Activated CD4-positive, alpha-beta T cell treated with anti-CD3 and anti-CD28 coated beads, Interleukin-2, Interleukin-6, amounts not matched to agents 100 ng/mL and 50 ng/mL, durations not matched to agents 16 hours and 8 hours (primary cell): ENCODE measurements around the gene CALCR.
"Not testable (repeated sequence)": the region's sequence is repeated elsewhere in the genome, so short reads cannot be mapped to it uniquely, and the experiment has no call there.

Experiments
- DNase-seq: peaks from one replicate; pipeline ENCODE4 v3.0.0-alpha.2; 2020

CALCR gene

DNA sequence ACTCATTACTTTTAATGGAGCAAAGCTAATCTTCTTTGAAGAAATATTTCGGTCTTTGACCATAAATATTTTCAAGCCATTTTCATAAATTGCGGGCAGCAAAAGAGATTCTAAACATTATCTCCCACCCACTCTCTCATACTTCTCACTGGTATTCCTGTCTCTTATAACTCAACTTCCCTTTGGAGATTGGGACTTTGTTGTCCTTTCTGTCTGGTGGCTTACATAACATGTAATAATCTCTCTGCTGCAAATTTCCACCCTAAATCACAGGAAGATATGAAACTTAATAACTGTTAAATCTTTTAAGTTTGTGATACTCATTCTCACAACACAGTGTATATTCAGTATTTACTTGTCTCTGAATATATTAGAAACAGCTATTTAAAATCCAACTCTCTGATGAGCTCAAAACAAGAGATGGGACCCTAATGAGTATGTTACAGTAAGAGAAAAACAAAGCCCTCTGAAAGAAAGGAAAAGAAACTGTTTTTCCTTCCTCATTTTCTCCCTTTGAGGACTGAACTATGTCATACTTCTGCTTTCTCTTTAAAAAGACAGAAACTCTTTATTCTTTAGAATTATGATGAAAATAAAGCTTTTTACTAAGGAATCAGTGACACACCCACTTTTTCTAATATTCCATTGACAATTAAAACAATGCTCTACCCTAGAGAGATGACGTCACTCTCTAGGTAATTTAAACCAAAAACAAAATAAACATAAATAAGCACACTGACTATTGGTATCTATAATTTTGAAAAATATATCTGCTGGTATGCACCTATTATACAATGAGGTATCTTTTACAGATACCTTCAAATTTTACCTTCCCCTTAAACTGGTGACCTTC lies 14.7 kb downstream of the CALCR start:
- DNase-seq, result no peak

DNA sequence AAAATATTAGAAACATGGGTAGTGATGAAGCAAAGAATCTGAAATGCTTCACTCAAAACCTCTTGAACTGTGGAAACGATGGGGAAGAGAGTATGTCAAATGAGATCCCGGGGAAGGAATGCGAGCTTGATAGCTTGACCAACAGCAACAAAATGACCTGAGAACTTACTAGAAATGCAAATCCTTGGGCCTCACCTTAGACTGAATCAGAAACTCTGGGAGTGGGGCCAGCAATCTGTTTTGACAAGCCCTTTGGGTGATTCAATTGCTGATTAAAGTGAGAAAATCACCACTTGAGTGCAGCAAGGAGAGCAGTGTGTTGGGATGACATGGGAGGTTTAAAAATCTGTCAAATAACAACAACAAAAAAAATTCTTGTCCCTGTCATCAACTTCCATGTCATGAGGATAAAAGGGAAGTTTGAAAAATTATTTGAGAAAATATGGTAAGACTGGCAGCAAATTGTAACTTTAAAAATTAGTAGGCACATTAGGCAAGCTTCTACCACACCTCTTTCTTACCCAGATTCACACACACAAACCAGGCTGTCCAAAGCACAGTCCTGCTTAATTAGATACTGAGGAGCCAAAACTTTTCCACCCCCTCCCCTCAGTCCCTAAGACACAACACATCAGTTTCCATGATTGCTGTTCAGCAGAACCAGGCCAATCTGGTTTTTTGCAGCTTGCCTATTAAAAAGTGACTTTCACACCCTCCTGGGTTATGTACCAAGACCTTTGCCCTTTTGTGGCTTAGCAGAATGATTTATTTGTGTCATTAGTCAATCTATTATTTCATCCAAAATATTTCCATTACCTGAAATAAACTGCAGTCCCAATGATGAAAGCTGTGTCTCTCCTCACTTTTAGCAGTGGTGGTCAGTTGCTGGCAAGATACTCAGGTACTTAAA lies 15.6 kb downstream of the CALCR start:
- DNase-seq, result no peak

DNA sequence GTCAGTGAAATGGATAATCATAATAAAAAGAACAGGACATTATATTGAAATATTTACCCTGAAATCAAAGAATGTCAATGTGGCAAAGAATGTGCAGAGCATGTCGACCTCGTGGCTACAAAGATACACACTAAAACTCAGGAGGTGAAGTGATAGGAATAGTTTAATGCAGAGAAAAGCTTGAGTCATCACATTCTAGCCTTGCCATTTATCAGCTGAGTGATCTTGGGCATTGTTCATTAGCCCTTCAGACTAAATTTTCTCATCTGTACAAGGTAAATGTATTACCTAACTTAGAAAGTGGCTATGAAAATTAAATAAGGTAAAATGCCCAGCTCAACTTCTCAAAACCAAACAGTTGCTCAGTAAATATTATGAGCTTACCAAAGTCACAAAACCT lies 22.6 kb downstream of the CALCR start:
- DNase-seq, result no peak

DNA sequence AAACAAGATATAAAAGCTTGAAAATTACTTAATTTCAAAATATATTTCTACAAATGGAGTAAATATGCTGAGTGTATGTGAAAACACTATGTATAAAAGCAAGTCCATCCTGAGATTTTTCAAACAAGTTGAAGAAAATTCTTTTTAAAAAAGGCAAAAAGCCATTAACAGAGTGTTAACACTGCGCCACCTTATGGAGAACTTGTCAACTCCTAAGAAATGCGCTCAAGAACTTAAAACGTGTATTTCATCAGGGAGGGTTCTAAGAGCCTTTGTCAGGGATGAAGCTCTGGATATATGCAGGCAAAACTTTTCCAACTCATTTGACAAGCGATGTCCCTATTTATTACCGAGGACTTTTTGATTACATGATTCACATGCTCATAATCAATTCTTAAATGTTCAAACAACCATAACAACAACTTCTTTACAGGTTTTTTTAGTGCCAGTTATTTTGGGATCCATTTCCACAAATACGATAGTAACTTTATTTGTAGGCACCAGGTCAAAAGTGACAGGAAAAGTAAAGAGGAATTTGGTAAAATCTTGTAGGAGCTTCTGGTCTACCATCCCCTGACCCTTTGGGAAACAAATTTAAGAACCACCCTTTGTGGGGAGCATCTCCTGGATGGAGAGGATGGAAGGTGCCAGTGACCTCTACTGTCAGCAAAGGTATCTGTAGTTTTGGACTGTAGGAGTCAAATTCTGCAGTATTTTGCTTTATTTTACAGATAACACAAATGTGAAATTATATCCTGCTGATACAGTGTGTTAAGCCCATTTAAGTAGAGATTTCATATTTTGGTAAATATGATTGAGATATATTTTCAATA lies 23.2 kb downstream of the CALCR start:
- DNase-seq, result peak; percentile 12

DNA sequence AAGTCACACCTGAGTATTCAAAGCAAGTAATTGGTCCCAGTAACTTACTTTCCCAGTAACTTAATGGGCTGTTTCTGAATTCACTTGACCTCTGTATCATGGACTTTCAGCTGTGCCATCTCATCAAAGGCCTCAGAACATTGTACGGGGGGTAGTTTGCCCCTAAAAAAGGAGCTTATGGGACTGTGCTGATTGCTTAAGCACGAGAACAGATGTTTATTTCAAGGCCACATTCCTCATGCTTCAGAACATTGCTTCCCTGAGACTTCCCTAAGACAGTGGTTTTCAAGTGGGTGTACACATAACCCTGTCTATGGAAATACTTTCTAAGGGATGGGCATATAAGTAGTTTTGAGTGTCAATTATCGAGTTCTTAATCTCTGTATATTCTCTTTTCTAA lies 26.8 kb downstream of the CALCR start:
- DNase-seq, result no peak

DNA sequence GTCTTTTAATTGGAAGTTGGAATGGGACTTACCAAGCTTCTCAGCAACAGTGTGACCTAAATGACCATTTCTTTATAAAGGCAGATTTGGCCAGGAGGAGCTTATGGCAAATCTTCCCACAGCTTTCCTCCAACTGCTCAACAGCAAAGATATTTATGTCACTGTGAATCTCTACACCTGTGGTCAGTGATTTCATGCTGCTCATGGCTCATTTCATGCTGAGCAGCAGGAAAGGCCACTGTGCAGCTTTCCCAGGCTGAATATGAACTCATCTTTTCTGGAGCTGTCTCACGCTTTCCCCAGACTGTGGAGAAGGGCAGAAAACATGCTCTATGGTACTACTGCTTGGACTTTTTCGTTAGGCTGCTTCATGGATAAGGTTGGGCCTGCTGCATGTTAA lies 29.8 kb downstream of the CALCR start:
- DNase-seq, result no peak

DNA sequence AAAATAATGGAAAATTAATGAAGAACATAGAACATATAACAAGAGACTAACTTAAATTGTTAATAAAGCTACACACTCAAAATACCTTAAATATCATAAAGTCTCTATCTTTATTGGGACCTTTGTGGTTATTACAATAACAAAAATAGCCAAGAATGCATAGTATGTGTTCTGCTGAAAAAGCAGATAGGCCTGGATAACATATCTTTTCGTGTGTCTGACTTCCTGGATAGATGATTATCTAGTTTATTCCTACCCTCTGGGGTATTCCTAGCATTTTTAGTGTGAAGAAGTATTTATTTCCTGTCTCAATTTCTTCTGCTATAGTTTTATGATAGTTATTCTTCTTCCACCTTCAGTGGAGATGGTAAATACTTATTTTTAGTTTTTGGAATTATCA lies 36.5 kb downstream of the CALCR start:
- DNase-seq, result no peak

DNA sequence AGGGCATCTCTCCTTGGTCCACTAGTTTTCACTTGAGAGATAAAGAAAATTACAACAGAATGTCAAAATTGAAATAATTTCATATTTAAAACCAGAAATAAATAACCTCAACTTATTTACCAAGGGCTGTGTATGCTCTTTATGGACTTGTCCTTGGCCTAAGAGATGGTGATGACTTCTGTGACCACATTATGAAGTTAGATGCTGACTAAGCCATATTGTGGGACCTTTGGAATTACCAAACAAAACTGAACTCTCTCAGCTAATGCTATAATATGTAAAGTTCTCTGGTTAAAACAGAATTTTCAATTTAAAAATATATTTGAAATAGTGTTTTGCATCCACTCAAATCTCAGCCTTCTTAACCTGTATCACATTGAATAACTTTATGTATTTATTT lies 38.9 kb downstream of the CALCR start:
- no peak for DNase-seq

DNA sequence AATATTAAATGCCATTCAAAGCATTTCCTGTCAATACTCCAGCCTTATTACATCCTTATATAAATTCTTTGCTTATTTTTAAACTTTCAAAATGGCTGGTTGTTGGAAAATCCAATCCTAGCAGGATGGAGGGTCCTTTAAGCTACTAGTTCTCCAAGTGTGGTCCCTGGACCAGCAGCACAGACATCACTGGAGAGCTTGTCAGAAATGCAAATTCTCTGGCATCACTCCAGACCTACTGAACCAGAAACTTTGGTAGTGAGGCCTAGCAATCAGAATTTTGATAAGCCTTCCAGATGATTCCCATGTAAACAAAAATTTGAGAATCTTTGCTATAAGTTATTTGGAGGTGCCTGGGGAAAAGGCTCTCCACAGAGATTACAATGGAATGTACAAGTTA lies 43.8 kb downstream of the CALCR start:
- no peak for DNase-seq

DNA sequence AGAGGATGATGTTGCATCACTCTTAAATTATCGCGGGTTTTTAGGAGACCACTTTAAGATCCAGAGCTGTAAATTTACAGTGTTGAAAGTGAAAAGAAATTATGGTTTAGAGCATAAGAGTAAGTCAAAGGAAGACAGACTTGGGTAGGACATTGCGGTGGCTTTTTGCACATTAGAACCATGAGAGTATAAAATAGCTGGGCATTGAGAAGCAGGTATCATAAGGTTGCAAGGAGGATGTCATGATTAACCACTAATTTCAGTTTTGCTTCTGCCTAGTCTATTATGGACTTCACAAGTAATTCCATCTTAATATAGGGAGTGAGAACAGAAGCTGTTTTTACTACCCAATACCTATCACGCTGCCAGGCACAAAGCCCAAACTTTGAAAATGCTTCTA lies 57.7 kb downstream of the CALCR start:
- DNase-seq, result no peak

DNA sequence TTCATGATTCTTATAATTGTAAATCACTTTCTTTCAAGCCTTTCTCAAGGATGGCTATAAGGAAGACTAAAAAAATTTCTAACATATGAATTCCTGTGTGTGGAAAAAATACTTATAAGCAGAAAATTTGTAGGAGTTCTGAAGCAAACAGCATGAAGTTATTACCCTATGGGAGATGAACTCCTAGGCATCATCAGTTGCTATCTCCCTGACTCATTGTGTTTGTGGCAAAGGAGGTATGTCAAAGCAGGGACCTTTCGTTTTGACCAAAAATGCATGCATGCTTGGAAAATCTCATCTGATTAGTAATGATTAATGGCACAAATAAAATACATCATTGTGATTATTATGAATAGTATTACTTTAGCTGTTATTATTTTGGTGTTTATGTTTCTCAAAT lies 59.4 kb downstream of the CALCR start:
- no peak for DNase-seq

DNA sequence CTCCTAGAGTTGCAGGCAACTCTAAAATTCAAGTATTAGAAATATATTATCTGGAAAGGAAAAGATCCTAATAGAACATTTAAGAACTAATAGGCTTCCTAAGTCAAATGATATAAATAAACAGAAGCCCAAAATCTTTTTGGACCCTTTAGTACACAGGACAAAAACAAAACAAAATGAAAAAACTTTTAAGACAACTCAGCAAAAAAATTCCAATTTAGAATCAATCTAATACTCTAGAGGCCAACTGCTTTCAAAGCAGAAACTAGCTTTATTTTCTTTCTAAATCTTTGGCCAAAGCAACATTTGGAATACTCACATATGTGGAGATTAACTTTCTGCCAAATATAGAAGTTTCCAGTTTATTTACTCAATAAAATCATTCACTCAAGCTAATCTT lies 65.2 kb downstream of the CALCR start:
- no peak for DNase-seq

DNA sequence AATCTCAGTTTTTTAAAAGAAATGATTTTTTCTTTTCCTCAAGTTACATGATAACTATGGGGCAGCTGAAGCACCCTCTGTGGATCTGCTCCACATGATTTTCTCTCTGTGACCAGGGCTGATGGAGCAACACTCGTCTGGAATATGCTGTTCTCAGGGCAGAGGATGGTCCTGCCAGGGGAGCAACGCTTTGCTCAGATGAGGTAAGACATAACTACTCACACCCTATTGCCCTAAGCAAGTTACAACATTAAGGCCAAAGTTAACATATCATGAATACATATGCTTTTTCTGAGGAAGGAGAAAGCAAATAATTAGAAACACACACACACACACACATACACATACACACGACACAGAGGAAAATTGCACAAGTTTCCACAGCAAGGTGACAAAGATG lies 71.4 kb downstream of the CALCR start:
- no peak for DNase-seq

DNA sequence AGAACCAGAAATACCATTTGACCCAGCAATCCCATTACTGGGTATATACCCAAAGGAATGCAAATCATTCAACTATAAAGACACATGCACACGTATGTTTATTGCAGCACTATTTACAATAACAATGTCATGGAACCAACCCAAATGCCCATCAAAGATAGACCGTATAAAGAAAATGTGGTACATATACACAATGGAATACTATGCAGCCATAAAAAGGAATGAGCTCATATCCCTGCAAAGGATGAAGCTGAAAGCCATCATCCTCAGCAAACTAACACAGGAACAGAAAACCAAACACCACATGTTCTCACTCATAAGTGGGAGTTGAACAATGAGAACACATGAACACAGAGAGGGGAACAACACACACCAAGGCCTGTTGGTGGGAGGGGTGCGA lies 82.7 kb downstream of the CALCR start:
- DNase-seq, result not testable (repeated sequence)

DNA sequence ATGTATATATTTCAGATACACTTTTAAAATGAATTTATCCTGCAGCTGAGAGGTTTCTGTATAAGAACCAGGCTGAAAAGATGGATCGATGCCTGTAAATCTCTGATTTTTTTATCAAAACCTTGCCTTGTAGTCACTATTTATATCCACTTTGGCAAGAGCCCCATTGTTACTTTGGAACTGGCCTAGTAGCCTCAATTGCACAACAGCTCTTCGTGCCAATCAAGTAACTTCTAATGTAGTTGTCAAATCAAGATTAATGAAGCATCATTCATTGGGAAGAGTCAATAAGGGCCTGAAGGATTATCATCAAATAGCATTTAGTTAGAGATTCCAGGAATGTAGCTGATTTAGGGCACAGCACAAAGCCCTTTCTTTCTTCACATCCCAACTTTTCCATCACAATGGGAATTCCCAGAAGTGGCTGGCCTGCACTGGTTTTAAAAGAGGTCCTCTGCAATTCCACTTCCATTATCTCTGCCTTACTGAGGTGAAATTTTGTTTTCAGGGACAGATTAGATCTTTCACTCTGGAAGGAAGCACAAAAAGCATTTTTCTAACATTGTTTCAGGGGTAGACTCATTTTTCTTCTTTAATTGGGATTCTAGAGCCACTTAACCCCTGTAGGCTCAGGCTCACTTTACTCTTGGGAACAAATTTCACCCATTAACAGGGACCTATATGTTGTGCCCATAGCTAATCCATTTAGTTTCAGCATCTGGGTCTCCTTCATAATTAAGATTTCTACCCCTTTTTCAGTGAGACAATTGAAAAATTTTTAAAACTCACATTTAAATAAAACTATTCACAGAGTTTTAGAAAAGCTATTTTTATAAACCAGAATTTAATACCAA lies 97.8 kb downstream of the CALCR start:
- DNase-seq, result no peak

DNA sequence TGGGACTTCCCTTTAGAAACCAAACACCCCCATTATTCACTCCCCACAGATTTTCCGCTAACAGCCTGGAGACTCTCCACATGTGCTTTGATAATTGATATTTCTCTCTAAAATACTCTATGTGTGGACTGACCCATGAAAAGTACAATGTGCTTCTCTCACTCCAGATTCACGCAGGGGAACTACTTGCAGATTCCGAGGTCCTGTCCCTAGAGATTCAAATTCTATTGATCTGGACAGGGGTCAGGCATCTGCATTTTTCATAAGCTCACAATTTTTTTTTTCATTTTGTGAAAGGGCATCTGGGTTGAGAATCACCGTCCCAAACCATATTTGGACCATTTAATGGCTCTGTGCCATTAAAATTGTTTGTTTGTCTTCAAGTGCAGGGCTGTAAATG lies 98.7 kb downstream of the CALCR start:
- DNase-seq, result no peak

DNA sequence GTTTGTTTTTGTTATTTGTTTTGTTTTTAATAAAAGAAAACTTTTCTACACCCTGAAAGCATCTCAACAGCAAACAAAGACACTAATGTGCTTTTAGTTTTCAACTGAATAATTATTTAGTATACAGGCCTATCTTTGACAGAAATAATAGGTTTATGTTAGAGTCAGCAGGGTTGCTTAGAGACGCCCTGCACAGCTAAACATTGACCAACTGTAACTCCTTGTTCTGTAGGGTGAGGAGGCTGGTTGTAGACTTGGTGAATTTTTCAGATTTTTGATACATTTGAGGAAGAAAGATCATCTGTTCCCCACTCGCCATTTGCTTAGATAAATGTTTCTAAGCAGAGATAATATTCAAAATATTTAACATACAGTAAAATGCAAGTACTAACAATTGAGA lies 103.1 kb downstream of the CALCR start:
- DNase-seq, result no peak

DNA sequence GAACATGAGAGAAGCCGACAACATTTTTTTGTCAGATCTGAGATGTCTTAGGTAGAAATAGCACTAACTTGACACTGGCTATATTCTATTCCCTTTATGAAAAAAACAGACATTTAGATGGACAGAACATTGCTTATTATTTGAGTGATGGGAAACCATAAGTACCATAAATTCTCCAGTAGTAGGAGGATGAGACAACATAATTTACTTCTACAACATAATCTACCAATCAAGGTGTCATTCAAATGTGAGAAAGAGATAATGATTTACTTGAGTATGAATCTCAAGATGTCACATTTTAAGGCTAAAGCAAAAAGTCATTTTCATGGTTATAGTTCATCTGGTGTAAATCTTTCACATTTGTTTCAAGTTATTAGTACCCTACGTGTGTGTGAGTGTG lies 110.8 kb downstream of the CALCR start:
- DNase-seq, result no peak

DNA sequence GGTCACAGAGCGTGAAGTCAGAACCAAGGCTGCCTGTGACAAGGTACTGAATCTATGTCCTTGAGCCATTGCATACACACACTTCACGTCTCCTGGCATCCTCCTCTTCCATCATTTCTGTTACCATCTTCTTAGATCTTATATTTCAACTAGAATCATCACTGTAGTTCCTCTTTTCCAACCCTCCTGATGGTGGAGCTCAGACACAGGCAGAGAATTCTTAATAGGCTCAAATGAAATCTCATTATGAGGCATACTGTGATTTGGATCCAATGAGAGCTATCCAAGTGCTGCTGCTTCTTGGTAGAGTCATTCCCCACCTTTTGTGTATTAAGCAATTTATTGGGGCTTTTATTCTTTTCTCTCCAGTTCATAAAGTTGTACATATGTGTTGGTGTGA lies 113.2 kb downstream of the CALCR start:
- DNase-seq, result no peak

DNA sequence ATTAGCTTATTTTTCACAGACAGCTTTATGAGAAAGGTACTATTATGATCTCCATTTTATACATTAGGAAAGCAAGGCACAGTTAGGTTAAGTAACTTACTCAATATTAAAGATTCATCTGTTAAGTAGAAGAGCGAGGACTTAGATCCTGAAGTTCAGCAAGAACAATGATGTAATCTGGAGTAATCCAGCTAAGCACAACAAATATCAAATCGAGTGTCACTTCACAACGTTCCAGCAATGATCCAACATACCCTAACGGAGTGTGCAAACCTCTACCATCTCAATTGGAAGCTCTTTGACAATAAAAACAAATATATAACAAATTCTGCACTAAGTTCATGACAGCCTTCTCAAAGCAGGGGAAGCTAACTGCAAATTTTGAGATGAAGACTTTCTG lies 121.3 kb downstream of the CALCR start:
- DNase-seq, result no peak

DNA sequence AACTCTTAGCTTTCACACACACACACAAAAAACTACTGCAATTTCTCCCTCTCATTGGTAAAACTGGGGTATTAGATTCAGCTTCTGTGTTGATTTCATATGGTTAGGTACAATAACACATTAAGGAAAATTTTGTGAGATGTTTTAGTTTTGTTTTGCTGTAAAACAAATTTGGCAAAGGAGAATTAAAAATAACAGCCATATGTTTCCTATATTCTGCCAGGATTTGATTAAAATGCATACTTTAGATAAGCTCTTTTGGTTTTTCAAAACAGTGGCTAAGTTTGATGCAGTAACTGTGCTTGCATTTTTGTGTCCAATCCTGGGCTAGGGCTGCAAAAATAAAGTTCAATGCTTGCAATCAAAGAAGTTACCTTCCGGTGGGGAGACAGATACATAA lies 126.3 kb downstream of the CALCR start:
- no peak for DNase-seq

DNA sequence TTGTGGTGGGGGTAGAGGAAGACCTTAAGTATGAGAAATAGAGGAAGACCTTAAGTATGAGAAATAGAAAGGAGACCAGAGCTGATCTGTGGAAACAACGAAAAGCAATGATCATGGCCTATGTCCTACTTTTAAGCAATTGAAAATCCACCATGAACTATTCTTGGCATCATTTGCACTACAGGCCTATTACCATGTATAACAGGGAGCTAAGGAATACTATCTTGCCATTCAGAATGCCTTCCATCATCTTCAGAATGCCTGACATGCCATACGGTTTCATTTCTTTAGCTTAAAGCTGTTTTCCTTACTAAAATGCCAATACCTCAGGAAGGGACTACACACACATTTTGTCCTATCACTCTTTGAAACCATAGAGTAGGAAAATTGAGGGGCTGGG lies 127.0 kb downstream of the CALCR start:
- no peak for DNase-seq
